ENCODE measurements around the gene ABCA7. TPM values are rescaled to one million over a fixed set of nuclear protein-coding genes. Genes with fewer than 3 reads are reported as not detected.

The ABCA7 gene
- total RNA-seq, 1 experiment from 2014 or later = 18.2 TPM

- H3K27me3 Mint-ChIP-seq (ENCODE audit: insufficient read depth, unreplicated experiment) = no peaks in the 10 kb centered on the region
Observed at GRCh38 chr19:1049800-1050199, 9.9 kb downstream of the ABCA7 start.

DNA sequence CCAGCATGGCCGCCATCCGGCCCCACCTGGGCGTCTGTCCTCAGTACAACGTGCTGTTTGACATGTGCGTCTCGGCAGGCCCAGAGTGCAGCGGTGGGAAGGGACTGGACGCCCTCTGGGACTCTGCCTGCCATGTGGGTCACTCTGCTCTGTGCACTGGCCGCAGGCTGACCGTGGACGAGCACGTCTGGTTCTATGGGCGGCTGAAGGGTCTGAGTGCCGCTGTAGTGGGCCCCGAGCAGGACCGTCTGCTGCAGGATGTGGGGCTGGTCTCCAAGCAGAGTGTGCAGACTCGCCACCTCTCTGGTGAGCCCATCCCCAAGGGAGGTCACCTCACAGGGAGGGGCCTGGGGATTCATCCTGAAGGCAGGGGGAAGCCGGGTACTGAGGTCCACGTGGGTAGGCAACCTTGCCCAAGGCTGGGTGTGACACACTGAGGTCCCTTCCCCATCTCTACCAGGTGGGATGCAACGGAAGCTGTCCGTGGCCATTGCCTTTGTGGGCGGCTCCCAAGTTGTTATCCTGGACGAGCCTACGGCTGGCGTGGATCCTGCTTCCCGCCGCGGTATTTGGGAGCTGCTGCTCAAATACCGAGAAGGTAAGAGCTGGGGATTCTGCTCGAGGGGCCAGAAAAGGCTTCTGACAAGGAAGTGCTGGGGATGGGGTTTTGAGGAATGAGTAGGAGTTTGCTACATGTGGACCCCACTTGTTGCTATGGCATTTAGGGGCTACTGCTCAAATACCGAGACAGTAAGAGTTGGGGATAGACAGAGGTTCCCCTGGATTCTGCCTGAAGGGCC is 11.3 kb downstream of the ABCA7 start:
- H3K27ac Mint-ChIP-seq (ENCODE audit: low read depth, unreplicated experiment) = no peak overlapping the region
- no peak overlapping the region for H3K4me3 Mint-ChIP-seq (ENCODE audit: unreplicated experiment)
- intact Hi-C loops (cut with micrococcal nuclease) = no loop called here
- H3K36me3 Mint-ChIP-seq (ENCODE audit: insufficient read depth, unreplicated experiment) = no peaks in the 10 kb centered on the region
- no peak for DNase-seq (ENCODE audit: unreplicated experiment)
- no peaks in the 10 kb centered on the region for H3K27me3 Mint-ChIP-seq (ENCODE audit: insufficient read depth, unreplicated experiment)
- ChIA-PET POLR2A (no interaction called here), CTCF (no interaction called here)
- no peak for TF ChIP-seq CTCF (IDR thresholded peaks at IDR 0.05; ENCODE audit: unreplicated experiment)
- no peaks in the 10 kb centered on the region for H3K4me1 Mint-ChIP-seq (ENCODE audit: insufficient read depth, unreplicated experiment)
- no TSS peak for BruUV-seq (replicated peaks)
- no peaks in the 10 kb centered on the region for H3K9me3 Mint-ChIP-seq (ENCODE audit: unreplicated experiment)

More at GRCh38 chr19:1049800-1050199, 9.9 kb downstream of the ABCA7 start:
- no peak overlapping the region for H3K27ac Mint-ChIP-seq (ENCODE audit: low read depth, unreplicated experiment)
- POLR2A ChIA-PET = interaction anchor here (1.0 to 1.8 kb wide), 2 partner anchors 18 to 21 kb away, joined by 3 to 6 read pairs; no protein-coding TSS in a partner anchor
- no peaks in the 10 kb centered on the region for H3K9me3 Mint-ChIP-seq (ENCODE audit: unreplicated experiment)
- intact Hi-C loops (cut with micrococcal nuclease) = no loop called here
- H3K4me3 Mint-ChIP-seq (ENCODE audit: unreplicated experiment) = no peak overlapping the region
- no TSS peak for BruUV-seq (replicated peaks)
- no peak for DNase-seq (ENCODE audit: unreplicated experiment)
- CTCF ChIA-PET = interaction anchor here (0.7 kb wide), 1 partner anchor 10 kb away, joined by 3 read pairs; the partner anchor contains the start of gene ABCA7
- TF ChIP-seq CTCF (IDR thresholded peaks at IDR 0.05; ENCODE audit: unreplicated experiment) = no peak
- H3K4me1 Mint-ChIP-seq (ENCODE audit: insufficient read depth, unreplicated experiment) = no peaks in the 10 kb centered on the region
- H3K36me3 Mint-ChIP-seq (ENCODE audit: insufficient read depth, unreplicated experiment) = no peaks in the 10 kb centered on the region

- Mint-ChIP-seq H3K9me3 (ENCODE audit: unreplicated experiment) (no peaks in the 10 kb centered on the region), H3K27ac (ENCODE audit: low read depth, unreplicated experiment) (no peak overlapping the region), H3K4me3 (ENCODE audit: unreplicated experiment) (no peak overlapping the region), H3K27me3 (ENCODE audit: insufficient read depth, unreplicated experiment) (no peaks in the 10 kb centered on the region), H3K36me3 (ENCODE audit: insufficient read depth, unreplicated experiment) (no peaks in the 10 kb centered on the region), H3K4me1 (ENCODE audit: insufficient read depth, unreplicated experiment) (no peaks in the 10 kb centered on the region)
- TF ChIP-seq CTCF (IDR thresholded peaks at IDR 0.05; ENCODE audit: unreplicated experiment) = no peak
- ChIA-PET POLR2A (no interaction called here), CTCF (no interaction called here)
- intact Hi-C loops (cut with micrococcal nuclease) = no loop called here
- no TSS peak for BruUV-seq (replicated peaks)
- no peak for DNase-seq (ENCODE audit: unreplicated experiment)
Observed at GRCh38 chr19:1051791-1052190, 11.9 kb downstream of the ABCA7 start.

DNA sequence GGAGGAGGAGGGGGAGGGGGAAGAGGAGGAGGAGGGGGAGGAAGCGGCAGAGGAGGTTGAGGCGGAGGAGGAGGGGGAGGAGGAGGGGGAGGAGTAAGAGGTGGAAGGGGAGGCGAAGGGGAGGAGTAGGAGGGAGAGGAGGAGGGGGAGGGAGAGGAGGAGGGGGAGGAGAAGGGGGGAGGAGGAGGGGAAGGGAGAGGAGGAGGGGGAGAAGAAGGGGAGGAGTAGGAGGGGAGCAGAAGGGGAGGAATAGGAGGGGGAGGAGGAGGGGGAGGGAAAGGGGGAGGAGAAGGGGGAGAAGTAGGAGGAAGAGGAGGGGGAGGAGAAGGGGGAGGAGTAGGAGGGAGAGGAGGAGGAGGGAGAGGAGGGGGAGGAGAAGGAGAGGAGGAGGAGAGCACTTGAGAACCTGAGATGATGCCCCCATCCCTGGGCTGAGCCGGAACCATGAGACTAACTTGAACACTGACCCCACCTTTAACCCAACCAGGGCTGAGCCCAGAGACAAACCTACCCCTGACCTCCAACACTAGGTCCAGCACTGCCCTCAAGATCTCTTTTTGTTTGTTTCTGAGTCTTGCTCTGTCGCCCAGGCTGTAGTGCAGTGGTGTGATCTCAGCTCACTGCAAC is 12.6 kb downstream of the ABCA7 start:
- no peaks in the 10 kb centered on the region for H3K27me3 Mint-ChIP-seq (ENCODE audit: insufficient read depth, unreplicated experiment)
- no peak overlapping the region for H3K4me3 Mint-ChIP-seq (ENCODE audit: unreplicated experiment)
- CTCF ChIA-PET = interaction anchor here (1.3 kb wide), 1 partner anchor 12 kb away, joined by 4 read pairs; no protein-coding TSS in a partner anchor
- POLR2A ChIA-PET = no interaction called here
- intact Hi-C loops (cut with micrococcal nuclease) = no loop called here
- no peak overlapping the region for H3K27ac Mint-ChIP-seq (ENCODE audit: low read depth, unreplicated experiment)
- H3K36me3 Mint-ChIP-seq (ENCODE audit: insufficient read depth, unreplicated experiment) = no peaks in the 10 kb centered on the region
- no peak for DNase-seq (ENCODE audit: unreplicated experiment)
- H3K9me3 Mint-ChIP-seq (ENCODE audit: unreplicated experiment) = no peaks in the 10 kb centered on the region
- no peaks in the 10 kb centered on the region for H3K4me1 Mint-ChIP-seq (ENCODE audit: insufficient read depth, unreplicated experiment)
- no TSS peak for BruUV-seq (replicated peaks)
- no peak for TF ChIP-seq CTCF (IDR thresholded peaks at IDR 0.05; ENCODE audit: unreplicated experiment)

Measured in MCF 10A (cell line).